Measurements from ENCODE around the gene SYP.

DNA sequence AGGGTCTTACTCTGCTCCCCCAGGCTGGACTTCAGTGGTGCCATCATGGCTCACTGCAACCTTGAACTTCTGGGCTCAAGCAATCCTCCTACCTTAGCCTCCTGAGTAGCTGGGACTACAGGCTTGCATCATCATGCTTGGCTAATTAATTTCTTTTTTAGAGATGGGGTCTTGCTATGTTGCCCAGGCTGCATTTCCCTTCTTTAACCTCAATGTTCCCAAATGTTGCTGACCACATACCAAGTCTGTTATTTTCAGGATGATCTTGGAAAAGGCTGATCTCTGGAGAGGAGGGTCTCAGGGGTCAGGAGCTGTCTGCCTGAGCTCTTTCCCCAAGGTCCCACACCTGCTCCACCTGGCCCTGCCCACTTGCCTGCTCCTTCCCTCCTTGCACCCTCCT, 20.1 kb upstream of the SYP start:
- TF ChIP-seq, protein P1, sequence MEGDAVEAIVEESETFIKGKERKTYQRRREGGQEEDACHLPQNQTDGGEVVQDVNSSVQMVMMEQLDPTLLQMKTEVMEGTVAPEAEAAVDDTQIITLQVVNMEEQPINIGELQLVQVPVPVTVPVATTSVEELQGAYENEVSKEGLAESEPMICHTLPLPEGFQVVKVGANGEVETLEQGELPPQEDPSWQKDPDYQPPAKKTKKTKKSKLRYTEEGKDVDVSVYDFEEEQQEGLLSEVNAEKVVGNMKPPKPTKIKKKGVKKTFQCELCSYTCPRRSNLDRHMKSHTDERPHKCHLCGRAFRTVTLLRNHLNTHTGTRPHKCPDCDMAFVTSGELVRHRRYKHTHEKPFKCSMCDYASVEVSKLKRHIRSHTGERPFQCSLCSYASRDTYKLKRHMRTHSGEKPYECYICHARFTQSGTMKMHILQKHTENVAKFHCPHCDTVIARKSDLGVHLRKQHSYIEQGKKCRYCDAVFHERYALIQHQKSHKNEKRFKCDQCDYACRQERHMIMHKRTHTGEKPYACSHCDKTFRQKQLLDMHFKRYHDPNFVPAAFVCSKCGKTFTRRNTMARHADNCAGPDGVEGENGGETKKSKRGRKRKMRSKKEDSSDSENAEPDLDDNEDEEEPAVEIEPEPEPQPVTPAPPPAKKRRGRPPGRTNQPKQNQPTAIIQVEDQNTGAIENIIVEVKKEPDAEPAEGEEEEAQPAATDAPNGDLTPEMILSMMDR (IDR thresholded peaks at IDR 0.05 in 2 of 3, conservative IDR thresholded peaks at IDR 0.05 in 1 of 3; ENCODE audit: control insufficient read depth in 2 of 3, extremely low read depth in 1 of 3, insufficient read depth in 1 of 3, low read depth in 3 of 3, low read length in 3 of 3) = no peak
- no peak for TF ChIP-seq TCF3 (IDR thresholded peaks at IDR 0.05; ENCODE audit: borderline replicate concordance, insufficient read depth, low read depth, low read length)
- TF ChIP-seq SMC3 (IDR thresholded peaks at IDR 0.05; ENCODE audit: borderline replicate concordance, low read length) = no peak
- TF ChIP-seq CBX3 (IDR thresholded peaks at IDR 0.05; ENCODE audit: borderline replicate concordance, low read depth) = no peak
- TF ChIP-seq SIN3A (IDR thresholded peaks at IDR 0.05; ENCODE audit: low read depth, low read length) = no peak
- no peak for TF ChIP-seq KDM1A (IDR thresholded peaks at IDR 0.05; ENCODE audit: borderline replicate concordance)
- no peak for TF ChIP-seq PML (IDR thresholded peaks at IDR 0.05; ENCODE audit: low read length)
- TF ChIP-seq, protein P2, sequence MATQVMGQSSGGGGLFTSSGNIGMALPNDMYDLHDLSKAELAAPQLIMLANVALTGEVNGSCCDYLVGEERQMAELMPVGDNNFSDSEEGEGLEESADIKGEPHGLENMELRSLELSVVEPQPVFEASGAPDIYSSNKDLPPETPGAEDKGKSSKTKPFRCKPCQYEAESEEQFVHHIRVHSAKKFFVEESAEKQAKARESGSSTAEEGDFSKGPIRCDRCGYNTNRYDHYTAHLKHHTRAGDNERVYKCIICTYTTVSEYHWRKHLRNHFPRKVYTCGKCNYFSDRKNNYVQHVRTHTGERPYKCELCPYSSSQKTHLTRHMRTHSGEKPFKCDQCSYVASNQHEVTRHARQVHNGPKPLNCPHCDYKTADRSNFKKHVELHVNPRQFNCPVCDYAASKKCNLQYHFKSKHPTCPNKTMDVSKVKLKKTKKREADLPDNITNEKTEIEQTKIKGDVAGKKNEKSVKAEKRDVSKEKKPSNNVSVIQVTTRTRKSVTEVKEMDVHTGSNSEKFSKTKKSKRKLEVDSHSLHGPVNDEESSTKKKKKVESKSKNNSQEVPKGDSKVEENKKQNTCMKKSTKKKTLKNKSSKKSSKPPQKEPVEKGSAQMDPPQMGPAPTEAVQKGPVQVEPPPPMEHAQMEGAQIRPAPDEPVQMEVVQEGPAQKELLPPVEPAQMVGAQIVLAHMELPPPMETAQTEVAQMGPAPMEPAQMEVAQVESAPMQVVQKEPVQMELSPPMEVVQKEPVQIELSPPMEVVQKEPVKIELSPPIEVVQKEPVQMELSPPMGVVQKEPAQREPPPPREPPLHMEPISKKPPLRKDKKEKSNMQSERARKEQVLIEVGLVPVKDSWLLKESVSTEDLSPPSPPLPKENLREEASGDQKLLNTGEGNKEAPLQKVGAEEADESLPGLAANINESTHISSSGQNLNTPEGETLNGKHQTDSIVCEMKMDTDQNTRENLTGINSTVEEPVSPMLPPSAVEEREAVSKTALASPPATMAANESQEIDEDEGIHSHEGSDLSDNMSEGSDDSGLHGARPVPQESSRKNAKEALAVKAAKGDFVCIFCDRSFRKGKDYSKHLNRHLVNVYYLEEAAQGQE (IDR thresholded peaks at IDR 0.05; ENCODE audit: low read depth, low read length) = no peak

Data from GM12878 (cell line).